GM12801 (cell line): ENCODE results near the gene ANTKMT.

Source experiments
- TF ChIP-seq, protein P1 (sequence below): IDR thresholded peaks from one replicate; pipeline ENCODE4 v1.5.1; 2011; ENCODE audit warnings: control low read depth; ENCODE audit not compliant: insufficient read length; ENCODE audit errors: extremely low read depth

ANTKMT gene

DNA sequence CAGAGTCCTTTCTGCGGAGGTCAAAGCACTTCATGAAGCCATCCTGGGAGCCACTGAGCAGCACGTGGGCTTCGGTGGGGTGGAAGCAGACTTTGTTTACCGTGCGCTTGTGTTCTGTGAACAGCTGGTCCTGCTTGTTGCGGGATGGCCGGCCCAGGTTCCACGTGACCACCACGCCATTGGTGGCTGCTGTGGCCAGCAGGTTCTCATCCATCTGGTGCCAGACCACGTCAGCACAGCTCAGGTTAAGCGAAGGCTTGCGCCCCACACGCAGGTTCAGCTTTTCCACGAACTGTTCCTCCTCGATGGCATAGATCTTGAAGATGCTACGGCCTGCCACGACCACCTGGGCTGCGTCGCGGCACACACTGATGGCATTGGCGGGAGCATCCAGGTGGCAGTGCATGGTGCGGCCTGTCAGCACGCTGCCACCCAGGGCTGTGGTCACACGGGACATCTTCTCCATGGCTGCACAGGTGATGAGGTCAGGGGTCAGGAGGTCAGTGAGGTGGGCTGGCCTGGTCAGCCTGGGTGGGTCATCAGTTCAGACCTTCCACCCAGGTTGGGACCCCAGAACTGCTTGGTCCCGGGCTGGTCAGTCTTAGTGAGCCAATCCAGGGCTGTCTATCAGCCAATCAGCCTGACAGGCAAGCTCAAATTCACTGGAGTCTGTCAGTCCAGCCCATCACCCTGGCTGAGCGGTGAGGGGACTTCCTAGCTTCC is 31.6 kb upstream of the ANTKMT start:
- TF ChIP-seq, protein P1, sequence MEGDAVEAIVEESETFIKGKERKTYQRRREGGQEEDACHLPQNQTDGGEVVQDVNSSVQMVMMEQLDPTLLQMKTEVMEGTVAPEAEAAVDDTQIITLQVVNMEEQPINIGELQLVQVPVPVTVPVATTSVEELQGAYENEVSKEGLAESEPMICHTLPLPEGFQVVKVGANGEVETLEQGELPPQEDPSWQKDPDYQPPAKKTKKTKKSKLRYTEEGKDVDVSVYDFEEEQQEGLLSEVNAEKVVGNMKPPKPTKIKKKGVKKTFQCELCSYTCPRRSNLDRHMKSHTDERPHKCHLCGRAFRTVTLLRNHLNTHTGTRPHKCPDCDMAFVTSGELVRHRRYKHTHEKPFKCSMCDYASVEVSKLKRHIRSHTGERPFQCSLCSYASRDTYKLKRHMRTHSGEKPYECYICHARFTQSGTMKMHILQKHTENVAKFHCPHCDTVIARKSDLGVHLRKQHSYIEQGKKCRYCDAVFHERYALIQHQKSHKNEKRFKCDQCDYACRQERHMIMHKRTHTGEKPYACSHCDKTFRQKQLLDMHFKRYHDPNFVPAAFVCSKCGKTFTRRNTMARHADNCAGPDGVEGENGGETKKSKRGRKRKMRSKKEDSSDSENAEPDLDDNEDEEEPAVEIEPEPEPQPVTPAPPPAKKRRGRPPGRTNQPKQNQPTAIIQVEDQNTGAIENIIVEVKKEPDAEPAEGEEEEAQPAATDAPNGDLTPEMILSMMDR: no peak

DNA sequence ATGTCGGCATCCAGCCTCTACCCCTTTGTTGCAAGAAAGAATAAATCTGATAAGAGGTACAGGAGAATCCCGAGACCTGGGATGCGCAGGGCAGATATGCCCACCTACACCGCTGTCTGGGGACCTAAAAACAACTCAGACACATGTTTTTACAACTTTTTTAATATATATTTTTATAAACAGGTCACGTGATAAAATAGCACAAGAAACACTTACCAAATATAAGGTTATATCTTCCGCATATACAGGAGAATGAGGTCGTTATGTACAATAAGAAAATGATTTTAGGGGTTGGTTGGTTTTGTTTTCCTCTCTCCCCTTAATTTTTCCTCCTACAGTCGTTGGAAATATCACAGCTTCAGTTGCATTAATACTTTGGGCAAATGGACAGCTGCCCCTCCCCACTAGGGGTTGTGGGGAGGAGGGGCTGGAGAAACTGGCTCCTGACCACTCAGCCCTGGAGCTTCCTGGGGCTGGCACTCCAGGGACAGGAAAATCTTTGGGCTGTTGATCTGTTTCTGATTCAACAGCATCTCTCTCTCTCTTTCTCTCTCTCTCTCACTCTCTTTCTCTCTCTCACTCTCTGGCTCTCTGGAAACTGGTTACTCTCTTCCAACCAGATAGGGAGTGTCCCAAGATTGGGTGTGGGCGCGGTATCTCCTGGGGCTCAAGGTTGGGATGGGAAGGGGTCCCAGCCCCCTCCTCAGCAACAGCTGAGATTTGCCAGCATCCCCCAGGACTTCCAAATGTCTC is 28.4 kb upstream of the ANTKMT start:
- TF ChIP-seq, protein P1: no peak

DNA sequence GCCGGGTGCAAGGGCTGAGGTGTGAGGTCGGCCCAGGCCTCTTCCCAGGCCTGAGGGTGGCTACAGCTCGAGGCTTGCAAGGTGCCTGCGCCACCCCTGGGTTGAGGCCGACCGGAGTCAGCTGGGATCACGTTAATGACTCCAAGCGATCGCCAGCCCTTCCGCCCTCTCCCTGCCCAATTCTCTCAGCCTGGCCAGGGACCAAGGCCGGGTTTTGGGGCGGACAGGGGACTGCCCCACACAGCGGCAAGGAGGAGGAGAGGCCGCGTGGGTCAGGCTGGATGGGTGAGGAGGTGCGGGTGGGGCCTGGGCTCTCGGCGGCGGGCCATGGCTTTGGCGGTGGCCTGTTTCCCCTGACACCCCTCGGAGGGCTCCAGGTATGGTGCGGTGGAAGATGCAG is 27.6 kb upstream of the ANTKMT start:
- TF ChIP-seq, protein P1: no peak

DNA sequence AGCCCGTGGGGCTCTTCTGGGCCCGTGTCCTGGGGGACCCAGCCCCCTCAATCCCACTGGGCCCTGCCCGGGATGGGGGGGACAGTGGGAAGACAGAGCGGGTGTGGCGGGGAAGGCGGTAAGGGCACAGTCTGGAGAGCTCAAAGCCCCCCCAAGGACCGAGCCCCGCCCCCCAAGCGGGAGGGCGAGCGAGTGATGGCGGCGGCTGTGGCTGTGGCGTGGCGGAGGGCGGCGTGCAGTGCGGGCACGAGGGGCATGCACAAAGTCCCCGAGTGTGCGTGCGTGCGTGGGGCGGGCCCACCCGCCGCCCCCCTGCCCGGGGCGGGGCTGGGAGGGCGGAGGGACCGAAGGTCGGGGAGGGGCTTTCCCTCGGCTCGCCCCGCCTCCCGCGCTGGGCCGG is 27.2 kb upstream of the ANTKMT start:
- TF ChIP-seq, protein P1: no peak

DNA sequence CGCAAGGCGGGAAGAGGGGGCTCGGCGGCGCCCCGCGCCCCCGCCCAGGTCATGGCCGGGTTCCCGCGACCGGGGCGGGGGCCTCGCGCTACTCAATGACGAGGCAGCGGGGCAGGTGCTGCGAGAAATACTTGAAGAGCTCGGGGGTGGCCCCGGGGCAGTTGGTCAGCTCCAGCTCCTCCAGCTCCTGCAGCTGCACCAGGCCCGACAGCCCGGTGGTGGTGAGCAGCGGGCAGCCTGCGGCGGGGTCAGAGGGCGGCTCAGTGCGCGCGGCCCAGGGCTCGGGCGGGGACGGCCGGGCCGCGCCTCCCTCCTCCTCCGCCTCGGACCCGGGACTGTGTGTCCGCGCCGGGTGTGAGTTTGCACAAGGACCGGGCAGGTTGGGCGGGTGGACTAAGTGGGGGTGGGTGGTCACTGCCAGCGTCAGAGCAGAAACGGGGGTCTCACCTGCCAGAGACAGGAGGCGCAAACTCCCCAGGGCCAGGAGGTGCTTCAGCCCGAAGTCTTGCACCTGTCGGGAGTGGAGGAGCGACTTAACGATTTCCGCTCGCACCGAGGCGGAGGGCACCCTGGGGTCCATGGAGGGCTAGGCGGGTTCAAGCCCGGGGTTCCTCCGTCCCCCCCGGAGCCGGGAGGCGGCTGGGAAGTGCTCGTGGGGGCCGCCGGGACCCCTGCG is 26.6 kb upstream of the ANTKMT start:
- TF ChIP-seq, protein P1: no peak

DNA sequence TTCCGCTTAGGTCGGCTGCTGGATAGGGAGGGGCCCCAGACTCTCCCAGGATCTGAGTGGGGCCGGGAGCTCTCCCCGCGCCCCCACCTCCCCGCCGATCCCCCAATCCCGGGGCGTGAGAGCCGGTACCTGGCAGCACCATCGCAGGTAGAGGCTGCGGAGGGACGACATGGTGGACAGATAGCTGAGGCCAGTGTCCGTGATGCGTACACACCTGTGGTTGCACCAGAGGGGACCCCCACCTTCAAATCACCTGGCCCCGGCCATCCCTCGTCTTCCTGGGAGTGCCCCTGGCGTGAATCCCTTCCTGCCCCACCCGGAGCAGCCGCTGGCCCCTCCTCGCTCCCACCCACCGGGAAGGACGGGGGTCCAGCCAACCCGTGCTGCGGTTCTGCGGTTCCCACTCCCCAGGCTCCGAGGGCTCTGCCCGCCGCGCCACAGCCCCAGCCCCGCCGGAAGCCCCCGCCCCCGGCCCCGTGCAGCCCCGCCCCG is 26.0 kb upstream of the ANTKMT start:
- TF ChIP-seq, protein P1: no peak

DNA sequence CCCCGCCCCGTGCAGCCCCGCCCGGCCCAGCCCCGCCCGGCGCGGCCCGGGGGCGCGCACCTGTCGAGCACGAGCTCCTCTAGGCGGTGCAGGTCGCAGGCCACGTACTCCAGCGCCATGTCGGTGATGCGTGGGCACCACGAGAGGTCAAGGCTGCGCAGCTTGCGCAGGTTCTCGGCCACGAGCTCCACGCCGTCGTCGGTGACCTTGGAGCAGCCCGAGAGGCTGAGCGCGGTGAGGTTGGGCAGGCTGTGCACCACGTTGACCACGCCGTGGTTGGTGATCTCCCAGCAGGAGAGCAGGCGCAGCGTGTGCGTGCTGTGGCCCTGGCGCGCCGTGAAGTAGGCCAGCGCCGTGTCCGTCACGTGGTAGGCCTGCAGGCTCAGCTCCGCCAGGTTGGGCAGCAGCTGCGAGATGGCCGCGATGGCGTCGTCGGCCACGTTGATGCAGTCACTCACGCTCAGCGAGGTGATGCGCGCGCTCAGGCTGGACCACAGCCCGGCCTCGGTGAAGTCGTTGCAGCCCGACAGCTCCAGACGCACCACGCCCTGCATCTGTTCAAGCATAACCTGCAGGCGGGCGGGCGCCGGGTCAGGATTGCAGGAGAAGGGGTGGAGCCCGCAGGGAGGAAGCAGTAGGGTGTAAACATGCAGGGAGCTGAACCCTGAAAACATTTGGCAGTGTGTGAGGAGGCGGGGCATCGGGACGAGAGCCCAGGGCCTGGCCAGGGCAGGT is 25.4 kb upstream of the ANTKMT start:
- TF ChIP-seq, protein P1: no peak
